ENCODE results near the gene HYDIN.
"Not testable (repeated sequence)": the region's sequence is repeated elsewhere in the genome, so short reads cannot be mapped to it uniquely, and the experiment has no call there.

Gene HYDIN

DNA sequence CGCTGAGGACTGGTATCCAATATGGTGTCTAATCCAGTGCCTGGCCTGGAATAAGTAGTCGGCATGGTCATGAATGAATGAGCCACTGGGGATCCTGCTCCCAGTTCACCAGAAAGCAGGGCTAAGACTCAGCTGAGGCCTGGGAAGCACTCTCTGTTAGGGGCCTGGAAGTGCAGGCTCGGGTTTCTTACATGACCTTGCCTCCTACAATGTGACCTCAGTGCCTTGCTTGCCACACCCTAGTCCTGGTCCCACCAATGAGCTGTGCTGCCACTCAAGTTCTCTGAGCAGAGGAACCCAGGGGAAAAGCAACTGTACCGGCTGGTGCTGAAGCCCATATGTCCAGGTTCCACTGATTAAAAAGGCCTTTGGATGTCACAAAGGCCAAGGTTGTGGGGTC is 238.0 kb downstream of the HYDIN start:
- DNase-seq (ENCODE audit: low spot score), result not testable (repeated sequence)

DNA sequence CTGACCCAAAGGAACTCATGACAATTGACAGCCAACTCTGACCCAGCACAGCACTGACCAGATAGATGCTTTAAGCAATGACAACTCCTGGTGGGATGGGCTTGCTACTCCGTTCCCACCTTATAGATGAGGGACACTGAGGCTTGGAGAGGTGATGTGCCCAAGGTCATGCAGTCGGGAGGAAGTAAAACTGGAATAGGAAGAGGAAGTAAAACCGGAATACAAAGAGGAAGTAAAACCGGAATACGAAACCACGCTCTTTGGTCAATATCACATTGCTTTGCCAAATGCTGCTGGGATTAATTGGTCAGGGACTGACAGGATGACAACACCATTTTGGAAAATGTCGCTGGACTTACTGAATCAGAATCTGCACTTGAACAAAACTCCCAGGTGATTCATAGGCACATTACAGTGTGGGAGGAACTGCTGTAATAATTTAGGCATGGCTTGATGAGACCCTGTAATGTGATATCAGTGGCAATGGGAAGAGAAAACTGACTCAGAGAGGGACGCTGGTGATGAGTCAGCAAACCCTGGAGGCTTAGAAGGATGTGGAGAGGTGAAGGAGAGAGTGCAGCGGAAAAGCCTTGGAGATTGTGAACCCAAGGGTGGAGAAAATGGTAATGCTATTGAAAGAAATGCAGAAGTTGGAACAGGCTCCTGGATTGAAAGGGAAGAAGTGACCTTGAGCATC is 243.4 kb downstream of the HYDIN start:
- not testable (repeated sequence) for DNase-seq (ENCODE audit: low spot score)

DNA sequence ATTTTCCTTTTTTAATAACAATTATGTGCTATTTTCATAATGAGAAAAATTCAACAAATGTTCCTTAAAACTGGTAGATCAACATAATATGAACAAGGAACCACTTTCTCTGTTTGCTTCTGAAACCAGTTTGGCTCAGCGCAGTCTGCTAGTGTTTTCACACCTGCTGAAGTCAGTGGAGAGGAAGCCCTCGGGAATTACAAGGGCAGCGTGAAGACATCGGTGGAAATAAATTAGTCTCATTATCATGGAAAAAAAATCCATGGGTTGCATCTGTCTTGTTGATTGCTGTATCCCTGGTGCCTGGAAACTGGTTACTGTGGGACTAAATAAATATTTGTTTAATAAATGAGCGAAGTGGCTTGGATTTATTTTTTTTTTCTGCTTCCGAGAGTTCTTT is 245.8 kb downstream of the HYDIN start:
- DNase-seq (ENCODE audit: low spot score), result not testable (repeated sequence)

DNA sequence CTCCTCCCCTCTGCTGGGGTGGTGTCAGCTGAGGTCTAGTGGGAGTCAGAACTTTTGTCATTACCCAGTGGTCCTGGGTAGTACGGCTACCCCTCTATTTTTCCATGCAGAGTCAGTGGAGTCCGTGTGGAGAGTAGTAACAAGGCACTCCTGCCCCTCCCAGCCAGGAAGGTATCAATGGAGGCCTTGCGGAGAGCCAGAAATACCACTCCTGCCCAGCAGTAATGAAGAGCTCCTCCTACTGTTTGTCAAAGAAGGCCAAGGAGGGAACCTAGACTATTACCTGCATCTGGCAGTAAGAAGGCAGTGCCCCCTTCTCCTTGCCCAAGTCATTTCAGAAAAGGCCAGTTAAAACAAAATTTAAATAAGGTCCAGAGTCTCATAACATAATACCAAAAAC is 262.2 kb downstream of the HYDIN start:
- DNase-seq (ENCODE audit: low spot score), result not testable (repeated sequence)

DNA sequence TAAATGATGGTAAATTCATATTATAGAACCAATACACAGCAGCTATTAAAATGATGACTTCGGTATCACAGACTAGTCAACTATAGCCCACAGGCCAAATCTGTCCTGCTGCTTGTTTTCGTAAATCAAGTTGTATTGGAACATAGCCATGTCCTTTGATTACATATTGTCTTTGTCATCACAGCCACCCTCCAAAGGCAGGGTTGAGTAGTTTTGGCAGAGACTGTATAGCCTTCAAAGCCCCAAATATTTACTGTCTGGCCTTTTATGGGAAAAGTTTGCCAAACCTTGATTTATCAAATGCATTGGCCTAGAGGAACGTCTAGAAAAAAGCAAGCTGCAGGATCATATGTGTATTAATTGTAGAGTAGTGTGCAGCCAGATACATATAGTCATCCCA is 270.4 kb downstream of the HYDIN start:
- not testable (repeated sequence) for DNase-seq (ENCODE audit: low spot score)

DNA sequence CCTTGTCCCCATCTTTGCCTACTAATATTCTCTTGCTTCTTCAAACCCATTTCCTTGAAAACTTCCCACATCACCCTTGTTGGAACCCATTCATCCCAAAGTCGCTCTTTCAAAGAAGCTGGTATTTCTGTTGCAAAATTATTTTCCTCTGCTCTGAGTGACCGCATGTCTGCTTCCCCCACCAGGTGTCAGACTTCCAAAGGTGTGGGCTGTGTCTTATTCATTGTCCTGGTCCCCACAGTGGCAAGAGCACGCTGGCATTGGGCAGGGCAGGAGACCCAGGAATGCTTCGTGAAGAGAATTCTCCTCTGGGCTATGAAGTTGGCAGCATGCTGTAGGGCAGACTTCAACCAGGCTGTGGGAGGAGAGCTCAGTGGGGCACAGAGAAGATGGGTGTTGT is 275.6 kb downstream of the HYDIN start:
- not testable (repeated sequence) for DNase-seq (ENCODE audit: low spot score)

DNA sequence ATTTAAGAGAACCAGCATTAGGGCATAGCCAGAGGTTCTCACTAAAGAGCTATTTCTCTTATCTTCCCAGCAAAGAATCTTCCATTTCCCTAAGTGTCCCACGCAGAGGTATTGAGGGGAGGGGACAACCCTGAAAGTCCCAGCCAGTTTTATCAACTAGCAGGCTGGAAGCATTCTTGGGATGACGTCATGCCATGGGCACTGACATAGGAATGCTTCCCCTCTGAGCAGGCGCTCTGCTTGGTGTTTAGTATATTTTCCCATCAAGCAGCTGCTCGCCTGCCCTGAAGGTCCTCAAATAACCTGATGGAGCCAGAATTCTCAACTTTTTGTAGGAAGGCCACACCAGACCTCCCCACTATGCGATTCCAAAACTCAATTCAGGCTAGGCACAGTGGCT is 276.7 kb downstream of the HYDIN start:
- DNase-seq (ENCODE audit: low spot score), result not testable (repeated sequence)

DNA sequence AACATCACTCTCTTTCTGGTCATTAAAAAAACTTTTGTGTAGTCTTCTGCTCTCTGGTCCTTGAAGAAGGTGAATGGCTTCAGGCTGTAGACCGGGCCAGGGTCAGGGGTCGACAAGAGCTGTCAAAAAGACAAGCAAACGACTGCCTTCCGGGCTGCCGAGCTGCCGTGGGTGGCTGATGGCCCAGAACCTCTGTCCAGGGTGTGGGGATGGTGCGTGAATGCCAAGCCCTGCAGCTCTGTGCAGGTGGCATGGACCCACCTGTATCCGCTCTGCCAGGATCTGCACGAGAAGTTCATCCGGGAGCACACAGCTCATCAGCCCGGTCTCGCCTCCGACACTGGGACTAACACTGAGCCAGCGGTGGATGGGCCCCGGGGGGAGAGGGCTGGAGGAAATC is 287.0 kb downstream of the HYDIN start:
- not testable (repeated sequence) for DNase-seq (ENCODE audit: low spot score)

DNA sequence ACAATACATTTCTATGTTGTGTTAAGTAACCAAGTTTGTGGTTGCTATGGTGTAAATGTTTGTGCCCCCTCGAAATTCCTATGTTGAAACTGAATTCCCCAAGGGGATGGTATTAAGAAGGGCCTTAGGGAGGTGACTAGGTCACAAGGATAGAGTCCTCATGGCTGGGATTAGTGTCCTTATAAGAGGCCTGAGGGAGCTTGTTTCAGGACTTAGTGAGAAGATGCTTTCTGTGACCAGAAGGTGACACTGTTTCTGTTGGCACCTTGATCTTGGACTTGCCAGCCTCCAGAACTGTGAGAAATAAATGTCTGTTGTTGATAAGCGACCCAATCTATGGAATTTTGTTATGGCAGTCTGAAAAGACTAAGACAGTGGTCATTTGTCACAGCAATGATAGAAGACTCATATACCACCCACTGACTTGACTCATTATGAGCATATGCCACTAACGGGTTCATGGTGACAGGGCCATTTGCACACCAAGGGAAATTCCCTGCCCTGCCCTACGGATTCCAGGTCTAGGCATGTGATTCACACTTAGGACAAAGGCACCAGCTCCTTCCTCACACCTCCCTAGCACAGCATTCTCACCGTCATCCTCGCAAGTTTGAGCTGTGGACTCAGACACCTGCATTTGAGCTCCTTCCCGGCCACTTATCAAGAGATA is 290.7 kb downstream of the HYDIN start:
- DNase-seq (ENCODE audit: low spot score), result not testable (repeated sequence)

DNA sequence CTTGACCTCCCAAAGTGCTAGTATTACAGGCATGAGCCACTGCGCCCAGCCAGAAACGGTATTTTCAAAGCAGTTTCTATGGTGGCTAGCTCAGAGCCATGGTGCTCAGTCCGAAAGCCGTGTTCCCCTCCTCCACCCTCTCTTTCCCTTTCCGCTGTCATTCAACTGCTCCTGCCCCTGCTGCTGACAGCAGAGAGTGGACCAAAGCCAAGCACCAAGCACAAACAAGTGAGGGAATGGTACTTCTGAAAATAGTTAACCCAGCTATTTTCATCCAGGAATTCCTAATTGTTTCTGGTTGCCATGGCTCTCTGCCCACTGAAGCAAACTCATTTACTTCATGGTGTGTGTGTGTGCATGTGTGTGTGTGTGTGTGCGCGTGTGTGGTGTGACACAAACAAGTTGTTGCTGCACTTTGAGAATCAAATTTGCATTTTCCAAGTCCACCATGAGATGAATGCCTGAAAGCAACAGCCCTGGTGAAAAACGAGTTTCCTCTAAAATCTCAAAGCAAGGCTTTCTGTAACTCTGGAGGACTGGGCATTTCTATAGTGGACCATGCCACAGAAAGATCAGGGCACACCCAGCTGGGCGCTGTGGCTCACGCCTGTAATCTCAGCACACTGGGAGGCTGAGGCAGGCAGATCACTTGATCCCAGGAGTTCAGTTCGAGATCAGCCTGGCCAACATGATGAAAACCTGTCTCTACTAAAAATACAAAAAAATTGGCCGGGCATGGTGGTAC is 293.6 kb downstream of the HYDIN start:
- DNase-seq (ENCODE audit: low spot score), result not testable (repeated sequence)

DNA sequence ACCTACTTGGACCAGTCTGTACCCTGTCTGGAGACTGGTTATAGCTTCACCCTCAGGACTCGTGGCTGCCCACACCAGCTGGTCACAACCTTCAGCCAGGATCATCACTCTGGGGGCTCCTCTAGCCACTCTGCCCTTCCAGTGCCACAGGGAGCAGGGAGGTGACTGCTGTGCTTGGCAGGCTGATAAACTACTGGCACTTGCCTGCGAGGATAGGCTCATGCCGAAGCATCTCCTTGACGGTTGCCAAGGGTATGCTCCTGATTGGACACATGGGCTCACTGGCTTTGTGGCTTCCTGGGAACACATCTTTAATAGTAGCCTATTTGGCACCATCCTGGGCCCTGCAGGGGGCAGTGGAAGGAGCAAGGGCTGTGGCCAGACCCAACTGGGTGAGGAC is 295.2 kb downstream of the HYDIN start:
- not testable (repeated sequence) for DNase-seq (ENCODE audit: low spot score)

DNA sequence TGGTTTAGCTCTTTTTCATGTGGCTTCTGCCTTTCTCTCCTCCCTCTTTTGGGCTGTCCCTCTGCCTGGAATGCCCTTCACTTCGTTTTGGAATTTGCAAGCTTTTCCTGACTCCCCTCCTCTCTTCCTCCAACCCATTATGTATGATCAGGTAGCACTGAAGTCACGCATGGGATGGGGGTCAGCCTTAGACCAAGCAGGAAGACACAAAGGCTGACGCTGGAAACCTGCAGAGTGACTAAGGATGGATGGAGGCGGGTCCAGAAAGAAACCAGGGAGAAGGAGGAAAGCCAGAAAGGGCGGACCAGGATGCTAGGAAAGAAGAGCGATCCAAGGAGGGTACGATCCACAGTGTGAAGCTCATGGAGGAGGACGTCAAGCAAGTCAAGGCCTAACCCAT is 296.8 kb downstream of the HYDIN start:
- not testable (repeated sequence) for DNase-seq (ENCODE audit: low spot score)

DNA sequence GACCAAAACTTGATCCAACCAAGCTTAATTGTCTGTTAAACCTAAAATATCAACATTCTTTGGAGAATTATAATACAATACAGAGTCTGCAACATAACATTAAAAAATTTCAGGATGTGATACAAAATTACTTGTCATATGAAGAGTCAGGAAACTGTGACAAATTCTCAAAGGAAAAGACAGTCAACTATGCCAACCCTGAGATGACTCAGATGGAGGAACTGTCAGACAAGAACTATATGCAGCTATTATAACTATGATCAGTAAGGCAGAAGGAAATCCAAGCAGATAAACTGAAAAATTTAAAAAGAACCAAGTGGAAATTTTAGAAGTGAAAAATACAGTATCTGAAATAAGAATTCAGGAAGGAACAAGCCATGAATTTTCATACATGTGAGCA is 299.8 kb downstream of the HYDIN start:
- DNase-seq (ENCODE audit: low spot score), result not testable (repeated sequence)

DNA sequence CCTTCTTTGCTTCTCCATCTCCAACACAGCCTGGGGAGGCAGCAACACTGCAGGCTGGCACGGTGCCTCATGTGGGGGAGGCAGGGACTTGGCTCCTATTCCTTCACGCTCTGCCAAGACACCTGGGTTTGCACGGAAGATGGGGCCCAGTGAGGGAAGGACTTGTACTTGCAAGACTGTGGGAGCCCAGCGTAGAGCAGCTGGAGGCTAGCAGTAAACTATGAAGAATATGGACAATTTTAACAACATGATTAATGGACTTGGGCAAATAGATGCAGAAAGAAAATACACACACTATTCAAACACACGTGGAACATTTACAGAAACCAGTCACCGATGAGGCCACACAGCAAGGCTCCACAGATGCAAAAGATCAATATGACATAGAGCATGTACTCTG is 308.4 kb downstream of the HYDIN start:
- peak; percentile 3 for DNase-seq (ENCODE audit: low spot score)

DNA sequence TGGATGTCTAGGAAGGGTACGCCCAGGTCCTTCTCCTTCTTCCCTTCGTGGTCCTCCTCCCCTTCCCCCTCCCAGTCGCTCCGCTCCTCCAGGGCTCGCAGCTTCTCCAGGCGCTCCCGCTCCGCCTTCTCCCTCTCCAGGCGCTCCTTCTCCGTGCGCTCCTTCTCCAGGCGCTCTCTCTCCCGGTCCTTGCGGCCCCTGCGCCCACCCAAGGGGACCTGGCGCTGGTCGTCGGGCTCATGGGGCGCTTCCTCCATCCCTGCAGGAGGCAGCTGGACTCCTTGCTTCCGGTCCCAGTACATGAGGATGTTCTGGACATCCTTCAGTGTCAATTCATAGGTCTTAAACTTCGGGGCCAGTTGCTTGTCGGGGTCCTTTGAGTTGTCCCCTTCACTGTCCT is 309.9 kb downstream of the HYDIN start:
- not testable (repeated sequence) for DNase-seq (ENCODE audit: low spot score)

DNA sequence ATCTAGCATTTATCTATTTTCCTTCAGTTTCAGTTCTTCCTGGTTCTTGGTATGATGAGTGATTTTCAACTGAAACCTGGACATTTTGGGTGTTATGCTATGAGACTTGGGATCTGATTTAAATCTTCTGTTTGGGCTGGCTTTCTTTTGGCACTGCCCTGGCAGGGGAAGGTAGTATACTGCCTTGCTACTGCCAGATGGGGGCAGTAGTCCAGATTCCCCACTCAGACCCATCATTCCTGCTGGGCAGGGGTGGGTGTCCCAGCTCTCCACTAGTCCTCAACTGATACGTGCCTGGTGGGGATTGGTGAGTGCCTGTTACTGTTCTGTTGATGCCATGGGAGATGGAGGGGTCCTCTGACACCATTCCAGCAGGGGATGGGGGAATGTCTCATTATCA is 342.3 kb downstream of the HYDIN start:
- not testable (repeated sequence) for DNase-seq (ENCODE audit: low spot score)

DNA sequence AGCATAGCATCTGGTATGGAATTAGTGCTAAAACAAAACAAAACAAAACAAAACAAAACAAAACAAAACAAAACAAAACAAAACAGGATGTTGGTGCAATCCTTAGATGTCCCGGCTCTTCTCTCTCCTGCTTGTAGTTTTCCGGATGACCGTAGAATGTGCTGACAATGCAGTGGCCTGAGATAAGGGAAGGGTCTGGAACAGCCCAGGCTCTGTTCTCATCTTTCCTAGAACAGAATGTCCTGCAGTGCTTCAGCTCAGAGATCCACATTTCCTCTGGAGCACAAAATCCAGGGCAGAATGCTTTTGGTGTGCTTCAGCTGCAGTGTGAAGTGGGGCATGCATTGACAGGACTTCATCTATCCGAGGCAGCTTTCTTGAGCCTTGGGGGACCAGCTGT is 345.9 kb downstream of the HYDIN start:
- not testable (repeated sequence) for DNase-seq (ENCODE audit: low spot score)

DNA sequence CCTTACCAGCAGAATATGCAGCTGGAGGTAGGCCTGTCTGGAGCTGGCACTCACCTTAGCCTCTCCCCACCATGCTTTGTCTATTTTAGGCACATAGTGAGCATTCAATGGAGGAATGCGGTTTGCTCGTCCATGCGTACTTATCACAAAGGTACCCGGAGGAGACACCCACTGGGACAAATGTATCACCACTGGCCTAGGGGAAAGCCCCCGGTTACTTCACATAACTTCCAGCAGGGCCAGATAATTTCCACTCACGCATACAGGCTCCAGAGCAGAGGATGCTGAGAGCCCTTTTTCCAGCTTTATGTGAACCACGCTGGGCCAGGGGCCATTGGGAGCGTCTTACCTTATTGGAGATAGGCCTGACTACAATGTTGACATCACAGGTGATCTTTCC is 348.2 kb downstream of the HYDIN start:
- not testable (repeated sequence) for DNase-seq (ENCODE audit: low spot score)

DNA sequence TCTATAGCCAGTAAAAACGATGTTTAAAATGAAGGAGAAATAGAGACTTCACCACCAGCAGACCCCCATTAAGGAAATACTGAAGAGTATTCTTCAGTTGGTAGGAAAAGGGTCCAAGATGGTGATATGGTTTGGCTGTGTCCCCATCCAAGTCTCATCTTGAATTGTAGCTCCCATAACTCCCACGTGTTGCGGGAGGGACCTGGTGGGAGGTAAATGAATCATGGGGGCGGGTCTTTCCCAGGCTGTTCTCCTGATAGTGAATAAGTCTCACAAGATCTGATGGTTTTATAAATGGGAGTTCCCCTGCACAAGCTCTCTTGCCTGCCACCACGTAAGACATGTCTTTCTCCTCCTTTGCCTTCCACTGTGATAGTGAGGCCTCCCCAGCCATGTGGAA is 352.6 kb downstream of the HYDIN start:
- not testable (repeated sequence) for DNase-seq (ENCODE audit: low spot score)

DNA sequence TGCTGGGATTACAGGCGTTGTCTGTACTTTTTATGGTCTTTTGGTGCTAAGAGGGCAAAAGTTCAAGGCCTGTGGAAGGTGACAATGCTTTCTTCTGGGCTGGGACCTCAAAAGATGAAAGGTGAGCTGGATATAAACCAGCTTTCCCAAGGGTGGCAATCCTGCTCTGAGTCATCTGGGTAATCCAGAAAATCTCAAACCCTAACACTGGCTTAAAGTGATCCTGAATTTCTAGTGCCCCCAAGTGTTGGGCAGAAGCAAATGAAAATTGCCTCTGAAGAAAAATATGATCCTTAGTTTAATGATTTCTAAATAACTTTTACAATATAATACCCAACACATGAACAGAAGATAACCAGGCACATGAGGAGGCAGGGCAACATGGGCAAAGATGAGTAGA is 354.1 kb downstream of the HYDIN start:
- DNase-seq (ENCODE audit: low spot score), result not testable (repeated sequence)

DNA sequence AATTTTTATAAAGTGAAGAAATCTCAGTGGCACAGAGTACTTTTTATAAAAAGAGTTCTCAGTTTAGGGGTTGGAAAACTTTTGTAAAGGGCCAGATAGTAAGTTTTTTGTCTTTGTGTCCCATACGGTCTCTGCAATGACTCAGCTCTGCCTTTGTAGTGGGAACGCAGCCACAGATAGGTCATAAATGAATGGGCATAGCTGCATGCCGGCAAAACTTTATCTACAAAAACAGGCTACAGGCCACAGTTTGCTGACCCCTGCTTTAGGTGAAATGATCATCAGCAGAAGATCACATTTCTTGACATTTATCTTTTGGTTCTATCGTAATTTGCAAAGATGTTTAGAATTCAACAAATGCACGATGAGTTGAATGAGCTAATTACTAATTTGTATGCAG is 365.8 kb downstream of the HYDIN start:
- DNase-seq (ENCODE audit: low spot score), result not testable (repeated sequence)

DNA sequence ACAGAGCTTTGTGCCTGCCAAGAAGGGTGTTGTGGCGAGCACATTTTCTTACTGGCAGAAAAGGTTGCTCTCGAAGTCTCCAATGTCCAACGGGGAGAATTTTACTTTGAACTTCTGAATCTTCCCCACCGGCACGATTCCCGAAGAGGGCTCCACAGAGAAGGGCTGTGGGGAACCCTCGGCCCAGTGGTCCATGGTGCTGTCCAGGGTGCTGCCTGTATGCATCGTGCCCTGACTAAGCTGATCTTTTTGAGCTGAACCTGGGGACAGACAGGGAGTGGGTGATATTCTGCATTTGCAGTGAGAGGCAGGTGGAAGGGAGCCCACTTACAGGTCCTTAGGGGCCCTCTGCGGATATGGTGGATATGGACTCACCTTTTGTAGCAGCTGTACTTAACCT is 368.5 kb downstream of the HYDIN start:
- DNase-seq (ENCODE audit: low spot score), result not testable (repeated sequence)

DNA sequence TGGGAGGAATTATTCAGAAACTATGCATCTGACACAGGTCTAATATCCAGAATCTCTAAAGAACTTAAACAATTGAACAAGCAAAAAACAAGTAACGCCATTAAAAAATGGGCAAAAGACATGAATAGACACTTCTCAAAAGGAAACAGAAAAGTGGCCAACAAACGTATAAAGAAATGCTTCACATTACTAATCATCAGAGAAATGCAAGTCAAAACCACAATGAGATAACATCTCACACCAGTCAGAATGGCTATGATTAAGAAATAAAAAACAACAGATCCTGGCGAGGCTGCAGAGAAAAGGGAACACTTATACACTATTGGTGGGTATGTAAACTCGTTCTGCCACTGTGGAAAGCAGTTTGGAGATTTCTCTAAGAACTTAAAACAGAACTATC is 379.2 kb downstream of the HYDIN start:
- DNase-seq (ENCODE audit: low spot score), result not testable (repeated sequence)

Data from pons (tissue), 1 donor.